Common myeloid progenitor, CD34-positive (primary cell): ENCODE measurements around the gene DUSP7.

Experiments
- CTCF ChIA-PET: fragments of 350-600 bp; sonication (Branson Sonifier 250); formaldehyde crosslinking; loops from one replicate; lab custom pipeline; 2021; ENCODE audit warnings: antibody characterized with exemption; lab: Charles Lee
- POLR2A ChIA-PET: fragments of 350-600 bp; sonication (Branson Sonifier 250); formaldehyde crosslinking; loops from one replicate; lab custom pipeline; 2021; ENCODE audit warnings: antibody characterized with exemption; lab: Charles Lee
- DNase-seq, 3 donors: peaks; one replicate each; pipeline versions ENCODE4 v3.0.0 to v3.0.0-alpha.2; 2013
- H3K27ac ChIP-seq, 2 experiments: 1 replicate in 1 of 2; 2 replicates in 1 of 2; pipeline ENCODE4 v1.7.0; 2013; ENCODE audit warnings: inconsistent platforms in 2 of 2, low read length in 2 of 2, mild to moderate bottlenecking in 2 of 2, low read depth in 1 of 2, moderate library complexity in 1 of 2; ENCODE audit not compliant: severe bottlenecking in 2 of 2, insufficient read depth in 1 of 2, poor library complexity in 1 of 2
- H3K27me3 ChIP-seq, 5 experiments: replicated peaks in 2 of 5; 1 replicate in 3 of 5; 2 replicates in 2 of 5; pipeline versions ENCODE4 v1.6.1 to v1.7.0; 2013; ENCODE audit warnings: low read length in 4 of 5, mild to moderate bottlenecking in 2 of 5, moderate library complexity in 2 of 5, inconsistent platforms in 1 of 5; ENCODE audit not compliant: insufficient read depth in 5 of 5, control insufficient read depth in 4 of 5
- H3K36me3 ChIP-seq, 4 experiments: 1 replicate in 2 of 4; 2 replicates in 2 of 4; pipeline versions ENCODE4 v1.6.1 to v1.7.0; 2013; ENCODE audit warnings: low read length in 3 of 4, control low read depth in 1 of 4, mild to moderate bottlenecking in 1 of 4; ENCODE audit not compliant: control insufficient read depth in 4 of 4, insufficient read depth in 4 of 4
- H3K4me1 ChIP-seq, 4 experiments: 1 replicate in 3 of 4; 2 replicates in 1 of 4; pipeline versions ENCODE4 v1.6.1 to v1.7.1; 2013; ENCODE audit warnings: low read length in 3 of 4, mild to moderate bottlenecking in 3 of 4, control low read depth in 1 of 4, inconsistent platforms in 1 of 4, moderate library complexity in 1 of 4; ENCODE audit not compliant: control insufficient read depth in 4 of 4, insufficient read depth in 4 of 4; ENCODE audit errors: control extremely low read depth in 1 of 4
- H3K4me3 ChIP-seq, 7 experiments: 1 replicate in 4 of 7; 2 replicates in 3 of 7; pipeline versions ENCODE4 v1.5.1 to v1.7.0; 2013; ENCODE audit warnings: mild to moderate bottlenecking in 7 of 7, low read length in 6 of 7, moderate library complexity in 6 of 7, inconsistent platforms in 2 of 7, low read depth in 2 of 7, control low read depth in 1 of 7; ENCODE audit not compliant: insufficient read depth in 4 of 7, control insufficient read depth in 1 of 7; ENCODE audit errors: extremely low read depth in 1 of 7
- H3K9me3 ChIP-seq, 5 experiments: 1 replicate in 4 of 5; 2 replicates in 1 of 5; pipeline versions ENCODE4 v1.6.1 to v1.7.1; 2013; ENCODE audit warnings: low read length in 4 of 5, mild to moderate bottlenecking in 2 of 5, inconsistent platforms in 1 of 5, low read depth in 1 of 5, moderate library complexity in 1 of 5; ENCODE audit not compliant: control insufficient read depth in 4 of 5, insufficient read depth in 2 of 5; ENCODE audit errors: control extremely low read depth in 1 of 5
- WGBS: methylation state at CpG from one replicate; pipeline ENCODE4 v1.1.5; 2013; ENCODE audit not compliant: insufficient coverage; 5-methylcytosine and 5-hydroxymethylcytosine counted together

The DUSP7 gene

DNA sequence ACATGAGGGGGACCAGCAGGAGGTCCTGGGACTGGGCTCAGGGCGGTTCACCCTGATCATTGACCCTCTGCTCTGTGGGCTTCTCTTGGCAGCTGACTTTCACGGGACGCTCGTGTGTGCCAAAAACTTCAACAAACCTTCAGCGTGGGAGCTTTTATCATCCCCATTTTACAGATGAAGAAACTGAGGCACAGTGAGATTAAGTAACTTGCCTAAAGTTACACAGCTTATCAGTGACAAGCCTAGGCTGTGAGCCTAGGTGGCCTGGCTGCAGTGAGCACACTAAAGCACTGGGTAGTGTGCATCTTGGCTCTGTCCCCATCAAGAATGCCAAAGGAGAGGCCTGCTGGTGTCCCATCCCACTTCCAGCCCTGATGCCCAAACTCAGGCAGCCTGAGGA lies 23.6 kb upstream of the DUSP7 start:
- no peak overlapping the region for H3K4me3 ChIP-seq
- H3K36me3 ChIP-seq, result peaks cover 0 to 19% (median 5%) of the 10 kb centered on the region in 4 experiments
- CTCF ChIA-PET, result no interaction called here
- no peak overlapping the region for H3K27ac ChIP-seq
- whole genome bisulfite sequencing, result 100% methylated on average over 1 of the region's 5 CpGs
- no peaks in the 10 kb centered on the region for H3K9me3 ChIP-seq
- peaks cover 0 to 8% (median 4%) of the 10 kb centered on the region in 4 experiments for H3K4me1 ChIP-seq
- no peaks in the 10 kb centered on the region for H3K27me3 ChIP-seq
- DNase-seq, result no peak
- POLR2A ChIA-PET, result no interaction called here

DNA sequence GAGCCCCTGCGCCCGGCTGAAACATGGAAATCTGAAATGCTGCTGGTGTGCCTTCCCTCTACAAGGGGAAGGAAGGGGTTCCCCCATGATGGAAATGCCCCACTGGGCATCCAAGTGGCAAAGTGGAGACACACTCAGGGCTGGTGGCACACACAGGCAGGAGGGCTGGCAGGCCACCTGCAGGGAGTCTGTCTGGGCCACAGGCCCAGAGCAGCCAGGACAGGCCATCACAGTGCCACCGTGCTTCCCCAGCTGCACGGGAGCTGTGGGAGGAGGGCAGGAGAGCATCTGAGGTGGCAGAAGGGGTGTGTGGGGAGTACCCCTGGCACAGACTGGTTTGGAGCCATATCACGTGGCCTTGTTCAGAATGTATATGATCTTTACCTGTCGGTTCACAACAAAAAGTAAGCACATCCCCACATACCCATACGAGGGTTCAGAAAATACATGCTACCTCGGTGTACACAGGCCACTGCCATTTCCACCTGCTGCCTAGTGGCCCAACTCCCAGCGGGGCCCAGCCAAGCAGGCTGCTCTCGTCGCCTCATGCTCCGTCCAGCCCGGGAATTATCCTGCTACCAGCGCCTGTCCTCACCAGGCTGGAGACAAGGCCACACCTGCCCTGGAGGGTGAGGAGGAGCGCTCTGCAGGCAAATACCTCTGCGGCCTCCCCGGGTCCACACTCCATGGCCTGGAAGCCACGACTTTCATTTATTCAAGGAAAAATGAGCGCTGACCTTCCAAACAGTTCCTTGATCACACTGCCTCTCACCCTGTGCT lies 22.6 kb upstream of the DUSP7 start:
- DNase-seq, result no peak
- H3K27me3 ChIP-seq, result no peaks in the 10 kb centered on the region
- CTCF ChIA-PET, result interaction anchor here (1.1 kb wide), 1 partner anchor 42 kb away, joined by 3 read pairs; no protein-coding TSS in a partner anchor
- no peak overlapping the region for H3K27ac ChIP-seq
- H3K4me1 ChIP-seq, result peaks cover 0 to 8% (median 1%) of the 10 kb centered on the region in 4 experiments
- peaks cover 0 to 28% (median 7%) of the 10 kb centered on the region in 4 experiments for H3K36me3 ChIP-seq
- no peaks in the 10 kb centered on the region for H3K9me3 ChIP-seq
- POLR2A ChIA-PET, result no interaction called here
- H3K4me3 ChIP-seq, result no peak overlapping the region
- 98% methylated on average over 16 of the region's 19 CpGs for WGBS

DNA sequence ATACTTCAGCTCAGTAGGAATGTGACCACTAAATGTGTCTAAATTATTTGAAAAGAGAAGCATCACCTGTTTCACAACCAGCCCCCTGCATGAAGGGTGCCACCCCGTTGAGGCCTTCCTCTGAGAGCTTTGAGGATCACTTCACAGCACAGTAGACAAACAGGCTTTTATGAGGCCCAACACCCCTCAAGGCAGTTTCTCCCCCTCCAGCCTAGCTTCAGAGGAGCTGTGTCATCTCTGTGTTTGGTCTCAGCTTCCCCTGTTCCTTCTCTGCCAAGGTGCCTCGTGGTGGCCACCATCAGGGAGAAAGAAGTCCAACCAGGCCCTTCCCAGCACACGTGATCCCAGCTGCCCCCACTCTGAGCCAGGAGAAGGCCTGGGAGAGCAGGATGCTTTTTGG lies 21.6 kb upstream of the DUSP7 start:
- ChIA-PET CTCF (interaction anchor here (1.1 to 1.2 kb wide), 2 partner anchors 9 to 43 kb away, joined by 3 to 7 read pairs; no protein-coding TSS in a partner anchor), POLR2A (no interaction called here)
- H3K4me1 ChIP-seq, result peaks cover 0 to 8% (median 1%) of the 10 kb centered on the region in 4 experiments
- H3K9me3 ChIP-seq, result no peaks in the 10 kb centered on the region
- peaks cover 0 to 30% (median 7%) of the 10 kb centered on the region in 4 experiments for H3K36me3 ChIP-seq
- H3K27ac ChIP-seq, result no peak overlapping the region
- no peak overlapping the region for H3K4me3 ChIP-seq
- WGBS, result 50% methylated on average over 1 of the region's 3 CpGs
- DNase-seq, result peak in 2 of 3 donors; percentile 13 to 15
- H3K27me3 ChIP-seq, result no peaks in the 10 kb centered on the region

DNA sequence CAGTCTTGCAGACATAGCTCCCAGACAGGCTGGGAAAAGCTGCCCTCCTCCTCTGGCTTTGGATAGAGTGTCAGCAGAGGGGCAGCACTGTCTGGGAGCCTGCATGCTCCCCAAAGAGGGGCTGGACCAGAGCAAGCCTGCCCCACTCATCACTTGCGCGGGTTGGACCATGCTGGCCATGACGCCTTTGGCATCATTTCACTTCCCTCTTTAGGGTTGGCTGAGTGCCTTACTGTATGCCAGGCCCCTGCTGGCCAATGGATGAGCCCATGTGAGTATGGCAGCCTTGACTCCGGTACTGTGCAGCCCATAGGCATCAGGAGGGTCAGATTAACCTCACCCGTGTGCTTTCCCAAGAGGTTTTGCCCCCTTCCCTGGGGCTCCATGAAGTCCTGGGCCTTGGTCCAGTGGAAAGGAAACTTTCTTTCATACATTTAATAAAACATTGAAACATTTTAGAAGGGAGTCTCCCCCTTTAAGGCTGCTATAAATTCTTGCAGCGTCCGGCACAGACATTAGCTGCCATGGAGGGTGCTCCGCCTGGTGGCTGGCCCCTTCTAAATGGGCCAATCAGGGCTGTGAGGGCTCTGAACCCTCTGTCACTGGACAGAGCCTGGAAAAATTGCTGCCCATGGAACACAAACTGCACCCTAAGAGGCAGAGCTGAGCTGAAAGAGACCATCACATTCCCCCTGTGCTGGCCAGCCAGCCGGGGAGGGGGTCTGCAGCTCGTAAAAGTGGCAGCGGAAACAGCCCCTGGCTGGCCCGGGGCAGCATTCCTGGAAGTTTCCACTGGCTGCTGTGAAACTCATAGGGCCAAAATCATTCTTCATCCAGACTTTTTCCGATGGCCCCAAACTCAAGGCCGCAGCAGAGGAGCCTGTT lies 20.8 kb upstream of the DUSP7 start:
- no peaks in the 10 kb centered on the region for H3K9me3 ChIP-seq
- peaks cover 0 to 8% (median 1%) of the 10 kb centered on the region in 4 experiments for H3K4me1 ChIP-seq
- peaks cover 0 to 30% (median 7%) of the 10 kb centered on the region in 4 experiments for H3K36me3 ChIP-seq
- no peaks in the 10 kb centered on the region for H3K27me3 ChIP-seq
- WGBS, result 100% methylated on average over 10 of the region's 14 CpGs
- CTCF ChIA-PET, result interaction anchor here (0.6 to 1.2 kb wide), 3 partner anchors 10 to 58 kb away, joined by 3 to 7 read pairs (median 3); no protein-coding TSS in a partner anchor
- POLR2A ChIA-PET, result no interaction called here
- no peak for DNase-seq
- H3K27ac ChIP-seq, result no peak overlapping the region
- no peak overlapping the region for H3K4me3 ChIP-seq

DNA sequence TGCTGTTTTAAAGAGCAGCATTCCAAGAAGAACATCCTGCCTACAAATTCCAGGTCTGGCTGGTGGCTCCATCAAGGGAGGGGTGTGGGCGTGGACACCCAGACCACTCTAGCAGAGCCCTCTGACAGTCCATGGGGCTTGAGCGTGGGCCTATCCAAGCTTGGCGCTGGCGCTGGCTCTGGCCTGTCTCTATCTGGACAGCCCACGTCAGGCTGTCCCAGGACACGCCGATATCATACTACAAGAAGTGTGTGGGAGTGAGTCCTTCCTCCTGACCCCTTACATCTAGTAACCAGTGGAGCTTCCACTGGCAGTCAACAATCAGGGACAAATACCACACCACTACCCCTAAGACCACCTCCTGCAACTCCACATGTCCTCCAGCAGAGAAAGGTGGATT lies 17.1 kb upstream of the DUSP7 start:
- no peaks in the 10 kb centered on the region for H3K27me3 ChIP-seq
- DNase-seq, result no peak
- peaks cover 0 to 21% (median 10%) of the 10 kb centered on the region in 4 experiments for H3K4me1 ChIP-seq
- WGBS, result 98% methylated on average over 7 of the region's 7 CpGs
- peaks cover 0 to 30% (median 7%) of the 10 kb centered on the region in 4 experiments for H3K36me3 ChIP-seq
- POLR2A ChIA-PET, result no interaction called here
- H3K9me3 ChIP-seq, result no peaks in the 10 kb centered on the region
- H3K27ac ChIP-seq, result no peak overlapping the region
- no peak overlapping the region for H3K4me3 ChIP-seq
- CTCF ChIA-PET, result interaction anchor here (0.6 to 1.1 kb wide), 2 partner anchors 23 to 73 kb away, joined by 3 to 4 read pairs; no protein-coding TSS in a partner anchor

DNA sequence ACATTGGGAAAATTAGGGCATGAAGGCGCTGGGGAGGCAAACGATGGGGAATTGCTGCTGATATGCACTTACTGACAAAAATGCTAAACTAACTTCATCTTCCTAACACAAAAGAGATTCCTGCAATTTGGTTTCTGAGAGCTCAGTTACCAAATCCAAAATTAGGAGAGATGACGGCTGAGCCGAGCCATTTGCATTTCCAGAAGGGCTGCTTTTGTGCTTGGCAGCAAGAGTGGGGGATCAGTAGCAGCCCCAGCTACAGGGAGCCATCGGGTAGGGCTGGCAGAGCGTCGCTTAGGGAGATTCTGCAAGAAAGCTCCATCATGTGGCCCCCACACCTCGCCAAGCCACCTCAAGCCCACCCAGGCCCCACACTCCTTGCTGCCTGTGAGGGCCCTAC lies 16.1 kb upstream of the DUSP7 start:
- ChIA-PET POLR2A (no interaction called here), CTCF (interaction anchor here (0.6 to 1.1 kb wide), 4 partner anchors 15 to 50 kb away, joined by 3 to 4 read pairs (median 3); no protein-coding TSS in a partner anchor)
- no peak overlapping the region for H3K4me3 ChIP-seq

More for the DNA sequence above, 16.1 kb upstream of the DUSP7 start:
- H3K4me1 ChIP-seq, result peaks cover 0 to 18% (median 7%) of the 10 kb centered on the region in 4 experiments
- no peak overlapping the region for H3K27ac ChIP-seq
- H3K27me3 ChIP-seq, result no peaks in the 10 kb centered on the region
- H3K9me3 ChIP-seq, result no peaks in the 10 kb centered on the region
- no peak for DNase-seq
- peaks cover 0 to 30% (median 7%) of the 10 kb centered on the region in 4 experiments for H3K36me3 ChIP-seq
- WGBS, result 98% methylated on average over 4 of the region's 8 CpGs
